Caco-2 (cell line): ENCODE results near the gene SCN4B. TPM values are rescaled to one million over a fixed set of nuclear protein-coding genes. Genes with fewer than 3 reads are reported as not detected.

Source experiments
- BruUV-seq: library from RNA; stranded (reverse); fragments of 400-500 nt; replicated peaks from 2 replicates; lab custom pipeline; 2021; lab: Mats Ljungman, UMichigan
- CTCF ChIA-PET: fragments of 300-600 bp; sonication (Branson Sonifier 250); formaldehyde crosslinking; loops from one replicate; lab custom pipeline; 2022; ENCODE audit warnings: antibody characterized with exemption; lab: Charles Lee
- POLR2A ChIA-PET: fragments of 300-600 bp; sonication (Branson Sonifier 250); formaldehyde crosslinking; loops from one replicate; lab custom pipeline; 2022; ENCODE audit warnings: antibody characterized with exemption; lab: Charles Lee
- DNase-seq, 2 experiments: peaks; one replicate each; pipeline versions ENCODE4 v3.0.0 to v3.0.0-alpha.2; 2020 to 2022
- H3K27me3 ChIP-seq: replicated peaks from 2 replicates; pipeline ENCODE4 v1.6.0; 2011; ENCODE audit warnings: low read length; ENCODE audit not compliant: control insufficient read depth, insufficient read depth
- H3K36me3 ChIP-seq: 2 replicates; pipeline ENCODE4 v1.5.1; 2011; ENCODE audit warnings: low read length; ENCODE audit not compliant: control insufficient read depth, insufficient read depth
- H3K4me1 ChIP-seq: fragments of 250-450 bp; sonication (Bioruptor Pico); 2 replicates; pipeline ENCODE4 v1.5.1; 2020; ENCODE audit warnings: mild to moderate bottlenecking
- H3K4me3 ChIP-seq: 2 replicates; pipeline ENCODE4 v1.5.1; 2011; ENCODE audit warnings: low read depth, mild to moderate bottlenecking, control low read depth, low read length
- H3K9me3 ChIP-seq: fragments of 250-450 bp; sonication (Bioruptor Pico); 2 replicates; pipeline ENCODE4 v1.5.1; 2020; ENCODE audit warnings: mild to moderate bottlenecking, moderate library complexity
- H3K27ac Mint-ChIP-seq: one replicate; pipeline ENCODE4 v1.8.0; 2022; ENCODE audit warnings: mixed read lengths; ENCODE audit not compliant: unreplicated experiment
- H3K27me3 Mint-ChIP-seq: one replicate; pipeline ENCODE4 v1.8.0; 2022; ENCODE audit warnings: mixed read lengths; ENCODE audit not compliant: insufficient read depth, unreplicated experiment
- H3K36me3 Mint-ChIP-seq: one replicate; pipeline ENCODE4 v1.8.0; 2022; ENCODE audit warnings: mild to moderate bottlenecking, mixed read lengths; ENCODE audit not compliant: insufficient read depth, unreplicated experiment
- H3K4me1 Mint-ChIP-seq: one replicate; pipeline ENCODE4 v1.8.0; 2022; ENCODE audit warnings: low read depth, mixed read lengths; ENCODE audit not compliant: unreplicated experiment
- H3K4me3 Mint-ChIP-seq: one replicate; pipeline ENCODE4 v1.8.0; 2022; ENCODE audit warnings: mild to moderate bottlenecking, moderate library complexity, mixed read lengths; ENCODE audit not compliant: unreplicated experiment
- H3K9me3 Mint-ChIP-seq: one replicate; pipeline ENCODE4 v1.8.0; 2022; ENCODE audit warnings: mixed read lengths; ENCODE audit not compliant: unreplicated experiment
- intact Hi-C: fragments of 100-400 bp; cut with micrococcal nuclease; formaldehyde crosslinking; loops from one replicate; pipeline ENCODE4 v1.10.0; 2022; ENCODE audit not compliant: unreplicated experiment
- total RNA-seq: library from RNA; stranded (reverse); gene quantifications from 2 replicates; pipeline ENCODE4 v1.2.3, GENCODE V29; 2022
- TF ChIP-seq, protein P1 (sequence below), 2 experiments: fragments of 200-600 bp in 1 of 2; IDR thresholded peaks; 1 replicate in 1 of 2; 2 replicates in 1 of 2; pipeline versions ENCODE4 v1.5.1 to v1.8.0; 2011 to 2022; ENCODE audit warnings: antibody characterized with exemption in 1 of 2, control low read depth in 1 of 2, inconsistent platforms in 1 of 2, low read depth in 1 of 2, low read length in 1 of 2, mild to moderate bottlenecking in 1 of 2, moderate library complexity in 1 of 2; ENCODE audit not compliant: insufficient read depth in 1 of 2, severe bottlenecking in 1 of 2, unreplicated experiment in 1 of 2

SCN4B gene
- total RNA-seq, 1 experiment from 2014 or later: 0.70 TPM

DNA sequence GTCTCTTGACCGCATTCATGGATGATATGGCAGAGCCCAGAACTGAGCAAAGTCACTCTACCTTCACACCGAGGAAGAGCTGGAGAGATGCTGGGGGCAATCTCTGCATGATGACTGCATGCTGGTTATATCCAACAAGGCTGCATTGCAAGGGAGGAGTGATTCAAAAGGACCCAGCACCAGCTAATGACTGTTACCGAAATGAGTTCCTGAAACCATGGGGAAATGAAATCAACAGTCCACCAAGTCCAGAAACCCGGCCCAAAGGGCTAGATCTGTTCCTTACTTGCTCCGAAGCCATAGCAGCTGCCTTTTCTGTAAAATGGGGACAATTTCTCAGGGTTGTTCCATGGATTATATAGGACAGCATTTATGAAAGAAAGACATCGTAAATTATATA, 64.7 kb downstream of the SCN4B start:
- Histone ChIP-seq H3K4me1 (peaks cover 37% of the 10 kb centered on the region), H3K9me3 (peaks cover 29% of the 10 kb centered on the region), H3K27me3 (no peaks in the 10 kb centered on the region), H3K36me3 (peaks cover 8% of the 10 kb centered on the region), H3K4me3 (no peak overlapping the region)
- Mint-ChIP-seq H3K9me3 (peaks cover 12% of the 10 kb centered on the region), H3K4me3 (no peak overlapping the region), H3K4me1 (peaks cover 38% of the 10 kb centered on the region), H3K27me3 (no peaks in the 10 kb centered on the region), H3K36me3 (peaks cover 30% of the 10 kb centered on the region), H3K27ac (no peak overlapping the region)
- no TSS peak for BruUV-seq
- no peak for DNase-seq
- ChIA-PET CTCF (interaction anchor here (0.9 kb wide), 1 partner anchor 10 kb away, joined by 5 read pairs; no protein-coding TSS in a partner anchor), POLR2A (interaction anchor here (0.9 kb wide), 1 partner anchor 18 kb away, joined by 3 read pairs; no protein-coding TSS in a partner anchor)
- TF ChIP-seq, protein P1, sequence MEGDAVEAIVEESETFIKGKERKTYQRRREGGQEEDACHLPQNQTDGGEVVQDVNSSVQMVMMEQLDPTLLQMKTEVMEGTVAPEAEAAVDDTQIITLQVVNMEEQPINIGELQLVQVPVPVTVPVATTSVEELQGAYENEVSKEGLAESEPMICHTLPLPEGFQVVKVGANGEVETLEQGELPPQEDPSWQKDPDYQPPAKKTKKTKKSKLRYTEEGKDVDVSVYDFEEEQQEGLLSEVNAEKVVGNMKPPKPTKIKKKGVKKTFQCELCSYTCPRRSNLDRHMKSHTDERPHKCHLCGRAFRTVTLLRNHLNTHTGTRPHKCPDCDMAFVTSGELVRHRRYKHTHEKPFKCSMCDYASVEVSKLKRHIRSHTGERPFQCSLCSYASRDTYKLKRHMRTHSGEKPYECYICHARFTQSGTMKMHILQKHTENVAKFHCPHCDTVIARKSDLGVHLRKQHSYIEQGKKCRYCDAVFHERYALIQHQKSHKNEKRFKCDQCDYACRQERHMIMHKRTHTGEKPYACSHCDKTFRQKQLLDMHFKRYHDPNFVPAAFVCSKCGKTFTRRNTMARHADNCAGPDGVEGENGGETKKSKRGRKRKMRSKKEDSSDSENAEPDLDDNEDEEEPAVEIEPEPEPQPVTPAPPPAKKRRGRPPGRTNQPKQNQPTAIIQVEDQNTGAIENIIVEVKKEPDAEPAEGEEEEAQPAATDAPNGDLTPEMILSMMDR (IDR thresholded peaks at IDR 0.05; ENCODE audit: insufficient read depth in 1 of 2, low read depth in 1 of 2, low read length in 1 of 2, severe bottlenecking in 1 of 2, unreplicated experiment in 1 of 2): no peak
- intact Hi-C loops: no loop called here

DNA sequence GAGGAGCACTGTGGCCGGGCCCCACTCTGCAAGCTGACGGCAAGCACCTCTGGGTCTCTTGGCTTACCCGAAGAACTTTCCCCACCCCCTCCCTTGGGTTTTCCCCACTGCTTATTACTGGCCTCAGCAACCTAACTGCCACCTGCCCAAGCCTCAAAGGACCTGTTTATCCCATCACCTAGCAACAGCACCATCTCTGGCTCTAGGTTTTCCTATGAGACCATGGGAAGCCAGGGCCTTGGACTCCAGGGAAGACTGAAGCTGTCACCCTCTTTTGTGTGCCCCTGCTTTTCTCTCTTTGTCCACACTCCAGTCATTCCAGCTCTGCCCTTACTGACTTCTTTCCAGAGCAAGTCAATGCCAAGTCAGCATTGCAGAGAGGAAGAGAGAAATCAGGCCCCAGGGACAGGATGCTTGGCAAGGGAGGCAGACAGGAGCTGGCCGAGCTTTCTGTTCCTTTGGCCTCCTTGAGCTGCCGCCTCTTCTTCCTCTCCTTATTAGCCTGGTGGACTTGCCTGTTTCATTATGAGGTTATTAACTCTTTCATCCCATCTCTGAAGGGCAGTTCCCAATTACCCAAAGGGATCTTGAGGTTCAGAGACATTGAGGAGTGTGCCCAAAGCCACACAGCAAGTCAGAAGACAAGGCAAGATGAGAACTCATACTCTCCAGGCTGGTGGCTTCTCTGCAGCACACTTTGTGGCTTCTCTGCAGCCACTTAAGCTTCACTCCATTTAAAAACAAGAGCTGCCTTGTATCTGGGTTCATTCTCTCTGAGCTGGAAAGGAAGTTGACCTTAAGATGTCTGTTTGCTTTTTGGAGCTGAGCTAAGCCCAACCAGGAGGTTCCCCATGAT, 65.5 kb downstream of the SCN4B start, which contains the start of gene SMIM35:
SMIM35 (minus strand) TSS at position 51 of the 856 bp plus-strand sequence. CDS start 206 bp downstream, outside the sequence.
- Histone ChIP-seq H3K27me3 (no peaks in the 10 kb centered on the region), H3K4me1 (peaks cover 34% of the 10 kb centered on the region), H3K9me3 (peaks cover 29% of the 10 kb centered on the region), H3K4me3 (no peak within 1 kb of the TSS), H3K36me3 (peaks cover 8% of the 10 kb centered on the region)
- no peak within 1 kb of the TSS for H3K4me3 Mint-ChIP-seq
- DNase-seq: no peak
- BruUV-seq: no TSS peak
- peaks cover 12% of the 10 kb centered on the region for H3K9me3 Mint-ChIP-seq
- ChIA-PET CTCF (interaction anchor here (0.9 kb wide), 1 partner anchor 9 kb away, joined by 5 read pairs; no protein-coding TSS in a partner anchor), POLR2A (interaction anchor here (0.9 kb wide), 1 partner anchor 19 kb away, joined by 3 read pairs; no protein-coding TSS in a partner anchor)
- H3K27me3 Mint-ChIP-seq: no peaks in the 10 kb centered on the region
- peaks cover 30% of the 10 kb centered on the region for H3K36me3 Mint-ChIP-seq
- TF ChIP-seq, protein P1 (IDR thresholded peaks at IDR 0.05; ENCODE audit: insufficient read depth in 1 of 2, low read depth in 1 of 2, low read length in 1 of 2, severe bottlenecking in 1 of 2, unreplicated experiment in 1 of 2): no peak
- intact Hi-C loops: no loop called here
- peaks cover 39% of the 10 kb centered on the region for H3K4me1 Mint-ChIP-seq
- H3K27ac Mint-ChIP-seq: no peak within 1 kb of the TSS

DNA sequence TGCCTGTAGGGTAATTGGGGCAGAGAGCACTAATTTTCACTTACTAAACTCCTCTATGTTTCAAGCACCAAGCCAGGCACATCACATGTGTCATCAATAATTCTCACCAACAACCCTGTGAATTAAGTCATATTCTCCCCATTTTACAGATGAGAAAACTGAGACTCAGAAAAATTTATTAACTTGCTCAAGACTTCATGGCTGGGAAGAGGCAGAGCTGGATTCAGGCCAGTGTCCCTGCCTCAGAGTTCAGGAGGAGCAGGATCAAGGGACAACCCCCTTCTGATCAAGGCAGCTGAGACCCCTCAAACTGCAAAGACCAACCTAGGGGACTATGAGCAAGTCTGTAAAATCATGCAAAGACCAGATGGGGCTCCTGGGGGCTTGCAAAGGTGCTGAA, 68.0 kb downstream of the SCN4B start:
- Histone ChIP-seq H3K27me3 (no peaks in the 10 kb centered on the region), H3K36me3 (peaks cover 13% of the 10 kb centered on the region), H3K4me1 (peaks cover 20% of the 10 kb centered on the region), H3K4me3 (no peak overlapping the region), H3K9me3 (peaks cover 29% of the 10 kb centered on the region)
- Mint-ChIP-seq H3K4me3 (no peak overlapping the region), H3K27ac (no peak overlapping the region), H3K9me3 (peaks cover 12% of the 10 kb centered on the region), H3K27me3 (no peaks in the 10 kb centered on the region), H3K36me3 (peaks cover 46% of the 10 kb centered on the region), H3K4me1 (peaks cover 24% of the 10 kb centered on the region)
- intact Hi-C loops: no loop called here
- BruUV-seq: no TSS peak
- DNase-seq: no peak
- ChIA-PET POLR2A (interaction anchor here (1.0 kb wide), 1 partner anchor 11 kb away, joined by 4 read pairs; no protein-coding TSS in a partner anchor), CTCF (interaction anchor here (1.1 kb wide), 1 partner anchor 11 kb away, joined by 7 read pairs; no protein-coding TSS in a partner anchor)
- TF ChIP-seq, protein P1 (IDR thresholded peaks at IDR 0.05; ENCODE audit: insufficient read depth in 1 of 2, low read depth in 1 of 2, low read length in 1 of 2, severe bottlenecking in 1 of 2, unreplicated experiment in 1 of 2): no peak
